GM12878 (cell line): ENCODE data around the gene DLG2. TPM values are rescaled to one million over a fixed set of nuclear protein-coding genes. Genes with fewer than 3 reads are reported as not detected.

Experiments used
- ATAC-seq: fragments of 200-7000 bp; cut with Tn5 transposase; 3 replicates; pipeline ENCODE4 v1.9.1; 2020; ENCODE audit warnings: mild to moderate bottlenecking, moderate library complexity
- BruUV-seq: library from RNA; stranded (reverse); fragments of 400-500 nt; replicated peaks from 2 replicates; lab custom pipeline; 2021; lab: Mats Ljungman, UMichigan
- CTCF ChIA-PET: fragments of 300-600 bp; sonication (Branson Sonifier 250); formaldehyde crosslinking; extraction: SDS; loops from one replicate; lab custom pipeline; 2021; ENCODE audit warnings: inconsistent platforms; lab: Yijun Ruan, JAX
- POLR2A ChIA-PET: fragments of 350-600 bp; formaldehyde crosslinking; extraction: SDS; loops from one replicate; lab custom pipeline; 2021; ENCODE audit warnings: inconsistent platforms; lab: Charles Lee
- RAD21 ChIA-PET: fragments of 300-600 bp; sonication (Branson Sonifier 250); formaldehyde crosslinking; loops from one replicate; lab custom pipeline; 2023; ENCODE audit warnings: antibody characterized with exemption; ENCODE audit not compliant: unreplicated experiment; lab: Charles Lee
- SMC1A ChIA-PET: fragments of 300-600 bp; sonication (Branson Sonifier 250); formaldehyde crosslinking; loops from one replicate; lab custom pipeline; 2023; ENCODE audit not compliant: unreplicated experiment, uncharacterized antibody; lab: Charles Lee
- DNase-seq: peaks from one replicate; pipeline ENCODE4 v3.0.0-alpha.2; 2011; ENCODE audit warnings: low read depth, low spot score
- FAIRE-seq: peaks from 3 replicates; lab custom pipeline; 2011; peaks lifted over from hg19 to GRCh38; lab: Jason Lieb, UNC
- H2AFZ ChIP-seq: 2 replicates; pipeline ENCODE4 v1.6.0; 2011; ENCODE audit warnings: low read depth, low read length, control low read depth; ENCODE audit not compliant: control insufficient read depth
- H3K27ac ChIP-seq: 2 replicates; pipeline ENCODE4 v1.5.1; 2011; ENCODE audit warnings: control low read depth; ENCODE audit not compliant: control insufficient read depth, insufficient read depth
- H3K27me3 ChIP-seq, 2 experiments: replicated peaks in 1 of 2; 2 replicates each; pipeline versions ENCODE4 v1.6.0 to v1.6.1; 2011; ENCODE audit warnings: low read length in 1 of 2; ENCODE audit not compliant: control insufficient read depth in 2 of 2, insufficient read depth in 2 of 2
- H3K36me3 ChIP-seq, 2 experiments: 2 replicates each; pipeline ENCODE4 v1.5.1; 2011; ENCODE audit warnings: low read length in 1 of 2; ENCODE audit not compliant: control insufficient read depth in 2 of 2, insufficient read depth in 2 of 2
- H3K4me1 ChIP-seq: 2 replicates; pipeline ENCODE4 v1.6.1; 2011; ENCODE audit warnings: mild to moderate bottlenecking, low read length, moderate library complexity, mixed read lengths; ENCODE audit not compliant: control insufficient read depth, insufficient read depth
- H3K4me2 ChIP-seq: 2 replicates; pipeline ENCODE4 v1.6.0; 2011; ENCODE audit warnings: control low read depth; ENCODE audit not compliant: control insufficient read depth, insufficient read depth
- H3K4me3 ChIP-seq: fragments of 200-600 bp; sonication (generic); 2 replicates; pipeline ENCODE4 v1.5.1; 2016
- H3K79me2 ChIP-seq: 2 replicates; pipeline ENCODE4 v1.6.0; 2011; ENCODE audit warnings: low read length; ENCODE audit not compliant: control insufficient read depth, insufficient read depth
- H3K9ac ChIP-seq: 2 replicates; pipeline ENCODE4 v1.8.0; 2011; ENCODE audit warnings: low read length, control low read depth, mixed read lengths; ENCODE audit not compliant: control insufficient read depth, insufficient read depth
- H3K9me3 ChIP-seq: replicated peaks from 3 replicates; pipeline ENCODE4 v1.5.1; 2011; ENCODE audit warnings: mild to moderate bottlenecking, low read length; ENCODE audit not compliant: control insufficient read depth, insufficient read depth
- H4K20me1 ChIP-seq: 2 replicates; pipeline ENCODE4 v1.6.0; 2011; ENCODE audit not compliant: control insufficient read depth, insufficient read depth
- CTCF ChIP-seq, 3 experiments: IDR thresholded peaks in 2 of 3; conservative IDR thresholded peaks in 1 of 3; 2 replicates each; pipeline ENCODE4 v1.5.1; 2011; ENCODE audit warnings: low read depth in 3 of 3, low read length in 3 of 3, mild to moderate bottlenecking in 3 of 3, control low read depth in 2 of 3, moderate library complexity in 2 of 3, inconsistent platforms in 1 of 3, mixed read lengths in 1 of 3; ENCODE audit not compliant: control insufficient read depth in 2 of 3, insufficient read depth in 1 of 3; ENCODE audit errors: extremely low read depth in 1 of 3
- GABPA ChIP-seq: IDR thresholded peaks from 2 replicates; pipeline ENCODE4 v1.6.1; 2014; ENCODE audit warnings: antibody characterized with exemption, low read depth, mild to moderate bottlenecking, inconsistent platforms
- HDGF ChIP-seq: fragments of 450-650 bp; IDR thresholded peaks from 2 replicates; pipeline ENCODE4 v1.6.1; 2016; ENCODE audit warnings: antibody characterized with exemption
- HSF1 ChIP-seq: fragments of 150-350 bp; IDR thresholded peaks from 2 replicates; pipeline ENCODE4 v1.6.1; 2014; ENCODE audit warnings: mild to moderate bottlenecking, low read depth, low read length
- IRF4 ChIP-seq: IDR thresholded peaks from 2 replicates; pipeline ENCODE4 v1.6.1; 2011; ENCODE audit warnings: low read depth, low read length
- RAD21 ChIP-seq: IDR thresholded peaks from 2 replicates; pipeline ENCODE4 v1.6.1; 2011; ENCODE audit warnings: mild to moderate bottlenecking, low read depth, low read length, moderate library complexity; ENCODE audit not compliant: insufficient read depth
- RB1 ChIP-seq: fragments of 450-650 bp; formaldehyde crosslinking; IDR thresholded peaks from 2 replicates; pipeline ENCODE4 v1.6.1; 2017; ENCODE audit warnings: mild to moderate bottlenecking, borderline replicate concordance
- SMARCA5 ChIP-seq: fragments of 450-650 bp; IDR thresholded peaks from 2 replicates; pipeline ENCODE4 v1.6.1; 2017; ENCODE audit warnings: mild to moderate bottlenecking
- SMC3 ChIP-seq: IDR thresholded peaks from 2 replicates; pipeline ENCODE4 v1.6.1; 2011; ENCODE audit warnings: low read length, improper control_type of control experiment, borderline replicate concordance
- ZBTB4 ChIP-seq: fragments of 450-650 bp; formaldehyde crosslinking; IDR thresholded peaks from 2 replicates; pipeline ENCODE4 v1.4.0; 2022; ENCODE audit warnings: mild to moderate bottlenecking, moderate library complexity
- ZNF217 ChIP-seq: fragments of 450-650 bp; IDR thresholded peaks from 2 replicates; pipeline ENCODE4 v1.6.1; 2017; ENCODE audit warnings: antibody characterized with exemption, mild to moderate bottlenecking
- in situ Hi-C: fragments of 300-500 bp; cut with MboI; formaldehyde crosslinking; loops from 9 replicates; pipeline ENCODE4 v1.14.3; 2018; ENCODE audit warnings: mixed read lengths
- intact Hi-C: fragments of 100-400 bp; cut with micrococcal nuclease; formaldehyde crosslinking; loops from one replicate; pipeline ENCODE4 v1.14.2; 2022; ENCODE audit not compliant: unreplicated experiment
- polyA plus RNA-seq, 11 experiments: library from polyadenylated mRNA; depleted of rRNA in 4 of 11; unstranded in 6 of 11; stranded (reverse) in 5 of 11; fragments of >200 nt; fragmentation: Nextera tagmentation in 4 of 11; fragmentation: Illumina TruSeq in 1 of 11; extraction: Ambion mirVana in 4 of 11; extraction: Trizol in 1 of 11; gene quantifications; 1 replicate in 1 of 11; 2 replicates in 10 of 11; pipeline versions ENCODE4 v1.2.1 to v1.2.3, GENCODE V29; 2011 to 2016; ENCODE audit warnings: inconsistent platforms in 2 of 11, missing spikeins in 2 of 11, low read depth in 1 of 11
- total RNA-seq, 4 experiments: library from RNA; depleted of rRNA in 3 of 4; stranded (reverse); fragments of >200 nt in 3 of 4; fragmentation: Illumina TruSeq in 1 of 4; extraction: Trizol in 1 of 4; gene quantifications; 2 replicates each; pipeline versions ENCODE4 v1.2.1 to v1.2.3, GENCODE V29; 2013 to 2021

DLG2 gene
- total and polyA plus RNA-seq, 10 of the 15 experiments (the other 5 are each of a cell fraction or from before 2014, with no cell fraction given), result 0.09 to 0.98 (median 0.35) TPM

GRCh38 chr11:84384731-84385130 is 1242.4 kb downstream of the DLG2 start:
- ChIA-PET CTCF (interaction anchor here (1.4 to 3.9 kb wide), 5 partner anchors 11 to 548 kb away, joined by 7 to 13 read pairs (median 9); no protein-coding TSS in a partner anchor), POLR2A (no interaction called here), RAD21 (interaction anchor here (0.6 to 1.3 kb wide), 4 partner anchors 147 to 557 kb away, joined by 3 to 5 read pairs (median 4); no protein-coding TSS in a partner anchor), SMC1A (interaction anchor here (0.7 to 1.4 kb wide), 5 partner anchors 12 to 138 kb away, joined by 3 to 5 read pairs (median 3); no protein-coding TSS in a partner anchor)
- no peak overlapping the region for H3K4me2 ChIP-seq
- no peak overlapping the region for H3K4me3 ChIP-seq
- H3K36me3 ChIP-seq, result no peaks in the 10 kb centered on the region
- no peaks in the 10 kb centered on the region for H3K4me1 ChIP-seq
- intact Hi-C loops, result loop anchor here (2.0 to 10.0 kb wide), 3 partner anchors 140 to 548 kb away; no protein-coding TSS in a partner anchor
- FAIRE-seq, result peak; percentile 87
- TF ChIP-seq SMARCA5 (no peak), IRF4 (no peak), ZBTB4 (CRISPR knock-in tag) (no peak), RB1 (no peak), HDGF (no peak), CTCF (IDR thresholded peaks at IDR 0.05 in 2 of 3, conservative IDR thresholded peaks at IDR 0.05 in 1 of 3; ENCODE audit: control insufficient read depth in 2 of 3, extremely low read depth in 1 of 3, insufficient read depth in 1 of 3, low read depth in 3 of 3, low read length in 3 of 3) (peak; percentile 68 to 77 (median 75)), RAD21 (peak; percentile 67), ZNF217 (no peak), HSF1 (no peak), GABPA (no peak), SMC3 (peak; percentile 71)
- TF ChIP-seq, all 136 proteins: peak for 3
- Histone ChIP-seq H3K9ac (no peak overlapping the region), H3K27me3 (no peaks in the 10 kb centered on the region), H3K27ac (no peak overlapping the region), H3K79me2 (no peaks in the 10 kb centered on the region), H2AFZ (no peak overlapping the region), H3K9me3 (no peaks in the 10 kb centered on the region), H4K20me1 (no peaks in the 10 kb centered on the region)
- in situ Hi-C loops, result no loop called here
- no TSS peak for BruUV-seq
- DNase-seq (no peak), ATAC-seq (peak; percentile 53; the same call in 2 of the 3 replicates)
